G401 (cell line): ENCODE data around the gene KRTAP5-4. TPM values are rescaled to one million over a fixed set of nuclear protein-coding genes. Genes with fewer than 3 reads are reported as not detected.

Experiments used
- DNase-seq: peaks from one replicate; pipeline ENCODE4 v3.0.0-alpha.2; 2015; ENCODE audit warnings: low spot score
- in situ Hi-C: cut with HindIII; loops from 2 replicates; pipeline ENCODE4 v1.10.0; 2016; ENCODE audit warnings: low sequenced_read_pairs, mixed read lengths
- total RNA-seq: library from RNA; depleted of rRNA; stranded (reverse); fragments of >200 nt; shearing (Covaris generic); gene quantifications from 2 replicates; pipeline ENCODE4 v1.2.3, GENCODE V29; 2014

KRTAP5-4 gene
- total RNA-seq, 1 experiment from 2014 or later: not detected

DNA sequence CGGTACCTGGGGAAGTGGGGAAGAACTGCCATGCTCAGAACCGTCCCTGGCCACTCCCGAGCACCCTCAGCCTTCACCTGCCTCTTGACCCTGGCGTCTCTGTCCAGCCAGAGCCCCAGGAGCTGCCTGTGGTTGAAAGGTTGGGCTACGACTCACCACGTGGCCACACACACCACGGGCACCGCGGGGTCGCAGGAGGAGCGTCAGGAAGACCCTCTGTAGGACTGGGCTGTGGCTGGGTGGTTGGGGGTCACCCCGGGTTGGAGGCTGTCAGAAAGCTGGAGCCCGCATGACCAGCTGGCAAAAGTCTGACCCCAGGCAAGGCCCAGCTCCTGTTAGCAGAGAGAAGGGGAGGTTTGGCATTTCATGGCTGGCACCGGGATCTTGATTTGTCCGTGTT lies 19.2 kb upstream of the KRTAP5-4 start:
- in situ Hi-C loops: no loop called here
- no peak for DNase-seq

DNA sequence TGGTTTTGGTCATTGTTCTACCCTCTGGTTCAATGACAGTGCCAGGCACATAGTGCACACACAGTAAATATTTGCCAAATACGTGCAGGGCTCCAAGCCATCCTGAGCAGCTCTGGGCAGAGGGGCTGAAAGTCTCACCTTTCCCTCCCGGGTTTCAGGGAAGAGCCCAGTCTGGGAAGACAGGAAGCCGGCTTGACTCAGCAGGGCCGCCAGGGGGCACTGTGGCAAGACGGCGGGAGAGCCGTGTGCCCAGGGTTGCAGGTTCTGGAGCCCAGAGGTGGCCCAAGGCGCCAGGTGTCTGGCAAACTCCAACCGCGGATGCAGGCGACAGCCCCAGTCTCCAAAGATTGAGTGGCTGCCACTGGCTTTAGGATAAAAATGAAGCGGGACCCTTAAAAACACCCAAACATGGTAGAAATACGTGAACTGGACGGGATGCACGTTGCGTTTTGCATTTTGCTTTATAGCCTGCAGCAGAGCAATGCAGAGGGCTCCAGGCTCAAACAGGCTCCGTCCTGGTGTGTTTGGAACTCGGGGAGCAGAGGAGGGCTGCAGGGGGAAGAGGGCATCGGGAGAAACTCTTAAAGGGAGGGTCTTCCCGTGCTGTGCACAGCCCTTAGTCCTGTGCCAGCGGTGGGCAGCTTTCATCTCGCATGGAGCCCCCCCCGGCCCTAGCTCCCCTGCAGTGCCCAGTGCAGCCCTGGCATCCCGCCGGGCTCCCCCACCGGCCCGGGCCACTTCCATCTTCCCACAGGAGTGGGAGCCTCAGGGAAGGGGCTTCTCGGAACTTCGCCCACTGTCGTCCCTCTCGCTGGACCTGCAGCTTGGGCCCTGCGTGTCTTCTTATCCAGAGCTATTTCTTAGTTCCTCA lies 18.4 kb upstream of the KRTAP5-4 start:
- peak; percentile 34 for DNase-seq
- in situ Hi-C loops: no loop called here

DNA sequence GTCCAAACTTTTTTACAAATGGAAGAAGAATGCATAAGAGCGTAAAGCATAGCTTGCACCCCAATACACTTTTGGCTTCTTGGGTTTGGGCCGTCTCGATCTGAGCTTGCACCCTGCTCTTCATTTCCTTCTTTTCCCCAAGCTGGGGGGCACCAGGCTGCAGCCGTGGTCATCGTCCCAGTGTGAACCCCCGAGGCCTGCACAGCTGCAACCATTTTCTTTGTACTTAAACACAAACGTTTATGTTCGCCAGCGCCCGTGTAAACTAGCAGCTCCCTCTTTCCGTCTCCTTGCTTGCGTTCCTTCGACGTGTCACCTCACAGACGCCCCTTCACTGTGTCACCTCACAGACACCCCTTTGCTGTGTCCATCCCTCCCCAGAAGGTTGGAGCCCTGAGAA lies 17.7 kb upstream of the KRTAP5-4 start:
- in situ Hi-C loops: no loop called here
- no peak for DNase-seq

DNA sequence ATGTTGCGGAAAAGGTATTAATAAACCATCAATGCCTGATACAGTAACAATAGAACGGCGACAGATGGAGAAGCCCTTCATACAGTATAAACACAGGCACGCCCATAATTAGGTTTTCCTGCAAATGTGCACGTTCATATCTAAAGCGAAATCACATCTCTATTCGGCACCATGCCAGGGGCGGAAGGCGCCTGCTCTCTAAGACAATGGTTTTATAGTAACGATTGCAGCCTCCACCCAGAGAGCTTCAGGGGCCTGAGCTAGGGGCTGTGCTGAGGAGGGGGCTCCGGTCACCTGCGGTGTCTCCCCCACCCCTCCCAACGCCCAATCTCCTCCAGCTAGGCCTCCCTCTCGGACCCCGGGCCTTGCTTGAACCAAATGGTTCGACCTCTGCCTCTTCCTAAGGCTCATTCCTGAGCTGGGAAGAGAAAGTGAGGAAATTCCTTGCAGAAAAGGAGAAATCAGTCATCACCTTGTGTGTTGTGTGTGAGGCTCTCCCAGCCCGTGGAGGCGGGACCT lies 17.2 kb upstream of the KRTAP5-4 start:
- in situ Hi-C loops: no loop called here
- DNase-seq: no peak

DNA sequence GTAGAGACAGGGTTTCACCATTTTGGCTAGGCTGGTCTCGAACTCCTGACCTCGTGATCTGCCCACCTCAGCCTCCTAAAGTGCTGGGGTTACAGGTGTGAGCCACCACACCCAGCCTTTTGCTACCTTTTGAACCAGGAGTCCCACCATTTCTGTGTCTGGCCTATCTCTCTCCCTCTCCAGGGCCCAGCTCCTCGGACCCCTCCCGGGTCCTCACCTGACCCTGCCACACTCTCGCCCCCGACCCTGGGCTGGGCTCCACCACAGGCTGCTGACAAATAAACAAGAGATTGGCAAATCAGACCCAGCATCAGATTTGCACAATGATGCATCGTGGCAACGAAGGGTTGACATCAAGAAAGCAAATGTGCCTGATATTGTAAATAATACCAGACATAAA lies 16.4 kb upstream of the KRTAP5-4 start:
- no peak for DNase-seq
- in situ Hi-C loops: no loop called here

DNA sequence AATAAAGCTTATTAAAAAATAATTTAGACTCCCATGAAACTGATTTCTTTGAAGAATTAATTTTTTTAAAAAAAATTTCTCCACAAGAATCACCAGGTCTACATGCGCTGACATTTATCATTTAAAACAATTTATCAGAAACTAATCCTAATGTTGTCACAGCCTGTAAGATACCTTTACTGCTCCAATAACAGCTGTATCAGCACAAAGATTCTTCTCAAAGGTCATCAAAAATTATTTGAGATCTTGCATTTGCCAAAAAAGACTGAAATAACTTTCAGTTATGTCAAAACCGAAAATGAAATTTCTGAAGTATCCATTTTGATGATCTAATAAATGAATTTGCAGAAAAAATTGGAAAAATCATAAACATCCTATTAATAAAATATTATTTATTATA lies 15.7 kb upstream of the KRTAP5-4 start:
- in situ Hi-C loops: no loop called here
- no peak for DNase-seq

DNA sequence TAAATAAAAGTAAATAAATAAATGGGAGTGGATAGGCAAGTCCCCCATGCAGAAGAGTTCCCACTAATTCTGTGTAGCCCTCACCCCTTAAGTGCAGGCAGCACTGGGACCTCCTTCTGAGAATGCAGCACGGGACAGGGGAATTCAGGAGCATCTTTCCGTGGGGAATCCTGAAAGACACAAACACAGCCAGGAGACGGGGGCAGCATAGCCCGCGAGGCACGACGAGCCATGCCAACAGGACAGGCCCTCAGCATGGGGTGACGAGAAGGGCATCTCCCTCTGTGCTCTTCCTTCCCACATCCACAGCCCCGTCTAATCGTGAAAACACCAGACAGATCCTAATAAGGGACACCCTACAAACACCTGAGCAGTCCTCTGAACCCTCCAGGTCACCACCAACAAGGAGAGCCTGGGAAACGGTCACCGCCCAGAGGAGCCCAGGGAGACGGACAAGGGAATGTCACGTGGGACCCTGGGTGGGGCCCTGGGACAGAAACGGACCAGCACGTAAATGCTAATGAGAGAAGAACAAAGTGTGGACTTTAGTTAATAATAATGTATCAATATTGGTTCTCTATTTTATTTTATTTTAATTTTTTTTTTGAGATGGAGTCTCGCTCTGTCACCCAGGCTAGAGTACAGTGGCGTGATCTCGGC lies 14.5 kb upstream of the KRTAP5-4 start:
- in situ Hi-C loops: no loop called here

DNA sequence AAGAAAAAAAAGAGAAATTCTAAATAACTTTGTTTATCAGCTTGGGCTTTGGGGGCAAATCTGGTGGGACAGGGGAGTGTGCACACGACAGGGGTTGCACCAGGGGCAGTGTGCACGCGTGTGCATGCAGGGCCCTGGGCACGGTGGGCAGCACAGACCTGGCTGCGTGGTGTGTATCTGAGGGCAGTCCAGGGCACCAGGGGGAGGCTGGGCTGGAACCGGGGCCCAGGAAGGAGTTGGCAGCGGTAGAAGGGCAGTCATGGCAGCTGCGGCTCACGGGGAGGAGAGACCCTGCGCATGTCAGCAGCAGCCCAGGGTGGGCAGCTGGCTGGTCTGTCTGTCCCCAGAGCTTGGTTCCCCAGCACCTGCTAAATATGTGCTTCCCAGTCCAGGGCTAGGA lies 11.9 kb upstream of the KRTAP5-4 start:
- in situ Hi-C loops: no loop called here
- DNase-seq: no peak

More for the DNA sequence above, 14.5 kb upstream of the KRTAP5-4 start:
- DNase-seq: no peak

DNA sequence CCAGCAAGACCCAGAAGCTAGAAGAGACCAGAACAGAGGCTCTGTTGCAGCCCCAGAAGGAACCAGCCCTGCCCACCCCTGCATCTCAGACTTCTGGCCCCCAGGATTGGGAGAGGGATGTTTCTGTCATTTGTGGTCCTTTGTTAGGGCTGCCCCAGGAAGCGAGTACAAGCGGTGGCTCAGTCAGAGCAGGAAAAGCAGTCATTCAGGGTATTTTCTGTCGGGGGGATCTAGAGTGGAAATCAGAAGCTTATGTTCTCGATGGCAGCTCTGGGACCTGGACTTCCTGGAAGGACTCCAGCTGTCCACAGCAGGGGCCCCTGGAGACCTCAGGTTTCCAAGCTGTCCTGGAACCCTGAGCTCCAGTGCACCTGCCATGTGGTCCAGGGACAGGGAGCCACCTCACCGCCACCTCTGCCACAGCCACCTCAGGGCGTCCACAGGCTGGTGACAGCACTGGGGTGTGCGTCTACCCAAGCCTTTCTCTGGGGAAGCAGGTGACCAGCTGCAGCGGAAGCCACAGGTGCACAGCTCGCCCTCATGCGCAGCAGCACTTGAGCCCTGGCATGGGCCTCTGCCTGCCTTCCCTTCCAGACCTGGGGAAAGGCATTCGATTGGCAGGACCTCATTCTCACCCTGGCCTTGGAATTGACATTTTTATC lies 10.2 kb upstream of the KRTAP5-4 start:
- DNase-seq: no peak
- in situ Hi-C loops: no loop called here

DNA sequence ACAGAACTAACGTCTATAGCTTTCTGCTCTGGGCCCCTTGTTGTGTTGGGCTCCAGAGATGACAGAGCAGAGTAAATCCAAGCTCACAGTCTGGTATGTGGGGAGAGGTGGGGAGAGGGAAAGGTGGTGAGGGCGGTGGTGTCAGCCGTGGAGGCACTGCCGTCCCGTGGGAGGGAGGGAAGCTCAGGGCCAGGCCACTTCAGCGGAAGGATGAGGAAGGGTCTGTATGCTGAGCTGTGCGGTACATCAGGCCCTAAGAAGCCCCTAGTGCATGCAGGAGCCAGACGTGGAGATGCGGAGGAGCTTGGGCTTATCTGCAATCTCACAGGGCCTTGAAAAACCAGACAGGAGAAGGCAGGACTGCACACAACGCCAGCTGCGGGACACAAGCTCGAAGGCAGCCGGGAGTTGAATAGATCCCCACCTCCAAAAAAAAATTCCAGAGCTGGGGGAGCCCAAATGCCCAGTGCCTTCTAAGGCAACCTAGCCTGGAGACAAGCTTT lies 9.2 kb upstream of the KRTAP5-4 start:
- DNase-seq: no peak
- in situ Hi-C loops: no loop called here

DNA sequence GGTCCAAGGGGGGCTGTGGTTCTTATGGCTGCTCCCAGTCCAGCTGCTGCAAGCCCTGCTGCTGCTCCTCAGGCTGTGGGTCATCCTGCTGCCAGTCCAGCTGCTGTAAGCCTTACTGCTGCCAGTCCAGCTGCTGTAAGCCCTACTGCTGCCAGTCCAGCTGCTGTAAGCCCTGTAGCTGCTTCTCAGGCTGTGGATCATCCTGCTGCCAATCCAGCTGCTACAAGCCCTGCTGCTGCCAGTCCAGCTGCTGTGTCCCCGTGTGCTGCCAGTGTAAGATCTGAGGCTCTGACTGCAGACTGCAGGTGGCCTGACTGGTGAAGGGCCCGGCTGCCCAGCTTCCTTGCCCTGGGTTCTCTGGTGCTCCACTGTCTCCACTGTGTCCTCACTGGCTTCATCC lies 8.3 kb upstream of the KRTAP5-4 start:
- in situ Hi-C loops: no loop called here
- no peak for DNase-seq

DNA sequence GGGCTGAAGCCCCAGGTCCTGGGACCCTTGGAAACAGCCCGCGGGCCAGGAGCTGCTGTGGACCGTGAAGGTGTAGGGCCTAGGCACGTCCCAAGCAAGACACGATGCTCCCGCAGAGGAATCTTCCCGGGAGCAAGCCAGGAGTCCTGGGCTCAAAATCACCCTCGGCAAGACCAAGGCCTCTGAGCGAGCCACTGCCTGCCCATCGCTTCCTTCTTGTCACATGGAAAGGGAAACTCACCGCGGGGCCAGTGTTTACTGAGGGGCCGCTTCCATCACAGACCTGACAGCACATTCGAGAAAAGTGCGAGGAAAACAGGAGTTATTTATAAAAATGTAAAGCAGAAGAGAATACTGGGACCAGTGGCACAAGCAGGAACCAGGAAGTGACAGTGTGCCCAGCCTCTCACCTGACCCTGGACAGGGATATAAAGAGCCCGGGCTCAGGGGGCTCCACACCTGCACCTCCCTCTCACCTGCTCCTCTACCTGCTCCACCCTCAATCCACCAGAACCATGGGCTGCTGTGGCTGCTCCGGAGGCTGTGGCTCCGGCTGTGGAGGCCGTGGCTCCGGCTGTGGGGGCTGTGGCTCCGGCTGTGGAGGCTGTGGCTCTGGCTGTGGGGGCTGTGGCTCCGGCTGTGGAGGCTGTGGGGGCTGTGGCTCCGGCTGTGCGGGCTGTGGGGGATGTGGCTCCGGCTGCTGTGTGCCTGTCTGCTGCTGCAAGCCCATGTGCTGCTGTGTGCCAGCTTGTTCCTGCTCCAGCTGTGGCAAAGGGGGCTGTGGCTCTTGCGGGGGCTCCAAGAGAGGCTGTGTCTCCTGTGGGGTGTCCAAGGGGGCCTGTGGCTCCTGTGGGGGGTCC lies 7.6 kb upstream of the KRTAP5-4 start, which contains the start of gene KRTAP5-5:
KRTAP5-5 (plus strand) TSS at position 450 of the 860 bp plus-strand sequence; CDS start at position 516, 66 bp downstream.
- in situ Hi-C loops: loop anchor here (10.0 kb wide), 1 partner anchor 95 kb away; no protein-coding TSS in a partner anchor
- no peak for DNase-seq

DNA sequence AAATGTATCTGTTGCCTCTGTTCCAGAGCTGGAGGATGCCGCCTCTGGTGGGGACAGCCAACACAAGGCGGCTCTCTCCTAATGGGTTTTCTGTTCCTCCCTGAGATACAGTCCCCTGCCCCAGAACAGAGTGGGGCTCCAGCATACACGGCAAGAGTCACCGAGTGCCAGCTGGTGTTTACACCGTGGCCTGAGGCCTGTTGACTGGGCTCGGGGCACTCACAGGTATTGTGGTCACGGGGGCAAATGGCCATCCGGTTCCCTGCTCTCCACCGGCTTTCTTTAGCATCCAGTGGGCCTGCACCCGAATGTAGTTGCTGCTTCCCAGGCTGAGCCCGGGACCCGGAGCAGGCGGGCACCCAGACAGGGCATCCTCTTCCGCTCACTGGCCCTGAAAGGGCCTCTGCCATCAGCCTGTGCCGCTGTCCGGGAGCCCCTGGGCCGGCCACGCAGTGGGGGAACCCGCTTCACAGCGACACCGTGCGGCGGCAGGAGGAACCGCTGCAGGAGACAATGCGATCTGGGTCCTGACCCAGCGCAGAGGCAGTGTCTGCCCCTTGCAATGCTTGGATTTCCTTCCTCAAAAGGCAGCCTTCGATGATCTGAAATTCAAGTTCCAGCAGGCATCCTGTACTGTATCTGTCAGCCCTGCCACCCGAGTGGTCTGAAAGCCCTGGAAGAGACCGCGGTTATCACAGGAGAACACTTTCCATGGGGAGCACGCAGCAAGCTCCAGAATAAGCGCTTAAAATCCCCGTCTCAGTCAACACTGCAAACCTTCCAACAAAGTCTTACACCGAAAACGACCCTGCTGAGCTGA lies 6.8 kb upstream of the KRTAP5-4 start:
- in situ Hi-C loops: loop anchor here (10.0 kb wide), 1 partner anchor 94 kb away; no protein-coding TSS in a partner anchor
- DNase-seq: peak; percentile 60

DNA sequence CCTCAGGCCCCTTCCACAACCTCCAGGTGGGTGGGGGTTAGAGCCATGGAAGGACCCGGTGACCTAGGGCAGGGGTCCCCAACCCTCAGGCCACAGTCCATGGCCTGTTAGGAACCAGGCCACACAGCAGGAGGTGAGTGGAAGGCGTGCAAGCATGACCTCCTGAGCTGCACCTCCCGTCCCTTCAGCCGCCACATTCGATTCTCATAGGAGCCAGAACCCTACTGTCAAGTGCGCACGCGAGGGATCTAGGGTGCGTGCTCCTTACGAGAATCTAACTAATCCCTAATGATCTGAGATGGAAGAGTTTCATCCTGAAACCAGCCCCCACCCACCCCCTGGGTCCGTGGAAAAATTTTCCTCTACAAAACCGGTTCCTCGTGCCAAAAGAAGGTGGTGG lies 3.6 kb upstream of the KRTAP5-4 start:
- no peak for DNase-seq
- in situ Hi-C loops: loop anchor here (10.0 kb wide), 1 partner anchor 91 kb away; no protein-coding TSS in a partner anchor

DNA sequence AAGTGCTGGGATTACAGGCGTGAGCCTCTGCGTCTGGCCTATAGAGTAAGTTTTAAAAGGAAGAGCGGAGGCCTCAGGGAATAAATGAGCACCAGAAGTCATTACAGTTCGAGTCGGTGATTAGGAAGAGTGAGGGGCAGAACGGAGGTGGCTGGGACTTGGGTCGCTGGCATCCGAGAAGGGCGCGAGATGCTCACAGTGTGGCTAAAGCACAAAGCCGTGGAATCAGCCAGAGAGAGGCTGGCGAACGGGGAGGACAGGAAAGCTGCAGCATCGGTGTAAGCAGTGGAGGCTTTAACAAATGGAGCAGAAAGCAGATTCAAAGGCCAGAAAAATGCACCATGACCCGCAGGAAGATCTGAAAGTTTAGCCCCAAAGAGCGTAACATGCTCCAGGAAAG lies 2.7 kb upstream of the KRTAP5-4 start:
- in situ Hi-C loops: loop anchor here (10.0 kb wide), 1 partner anchor 90 kb away; no protein-coding TSS in a partner anchor
- no peak for DNase-seq

DNA sequence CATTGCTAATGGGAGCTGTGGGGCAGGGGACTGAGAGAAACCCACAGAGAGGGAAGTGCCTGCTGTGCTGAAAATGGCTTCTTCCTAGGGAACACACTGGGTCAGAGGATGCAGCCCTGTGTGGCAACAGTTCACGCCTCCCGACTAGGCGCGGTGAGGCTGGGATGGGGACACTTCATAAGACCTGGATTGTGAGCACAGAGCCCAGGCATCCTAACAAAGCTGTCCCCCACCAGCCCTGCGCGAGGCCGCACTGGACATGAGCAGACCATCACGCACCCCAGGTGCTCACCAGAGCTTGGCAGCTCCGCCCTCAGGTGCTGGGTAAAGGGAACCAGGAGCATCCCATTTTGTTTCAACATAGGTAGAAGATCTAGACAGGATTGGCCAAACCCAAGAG lies 1.8 kb upstream of the KRTAP5-4 start:
- in situ Hi-C loops: loop anchor here (10.0 kb wide), 1 partner anchor 89 kb away; no protein-coding TSS in a partner anchor
- DNase-seq: no peak

DNA sequence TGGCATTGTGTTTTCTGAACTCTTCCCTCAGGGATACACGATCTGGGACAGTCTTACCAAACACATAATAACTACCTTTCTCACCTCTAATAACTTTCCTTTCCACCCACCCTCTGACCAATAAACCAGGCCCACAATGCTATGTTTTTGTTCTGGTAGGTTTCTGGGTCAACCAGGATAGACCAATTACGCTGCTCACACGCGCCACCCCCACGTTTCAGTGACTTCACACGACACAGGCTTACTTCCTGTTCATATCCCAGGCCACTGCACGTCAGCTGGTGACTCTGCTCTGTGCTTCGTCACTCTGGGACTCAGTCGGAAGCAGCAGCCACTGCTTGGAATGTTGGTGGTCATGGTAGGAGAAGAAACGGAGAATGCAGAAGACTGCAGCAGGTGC lies 2.5 kb downstream of the KRTAP5-4 start:
- in situ Hi-C loops: no loop called here

DNA sequence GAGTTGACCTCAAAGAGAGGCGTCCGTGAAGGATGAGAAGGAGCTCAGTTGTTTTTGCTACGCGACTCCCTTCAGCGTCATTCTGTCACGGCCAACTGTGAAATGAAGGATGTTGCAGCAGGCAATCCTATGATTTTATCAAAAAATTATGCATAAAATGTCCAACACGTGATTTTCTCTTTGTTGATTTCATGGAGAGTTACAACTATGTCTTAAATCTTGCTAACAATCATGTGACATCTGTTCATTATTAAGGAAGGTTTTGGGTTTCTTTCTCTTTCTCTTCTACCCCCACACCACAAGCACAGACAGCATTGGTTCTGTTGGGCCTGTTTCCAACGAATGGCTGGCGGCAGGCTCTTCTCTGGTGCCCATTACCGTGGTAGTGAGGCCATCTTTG lies 3.7 kb downstream of the KRTAP5-4 start:
- in situ Hi-C loops: no loop called here
- no peak for DNase-seq

More for the DNA sequence above, 2.5 kb downstream of the KRTAP5-4 start:
- no peak for DNase-seq
